ENCODE measurements around the gene WASHC4.

DNA sequence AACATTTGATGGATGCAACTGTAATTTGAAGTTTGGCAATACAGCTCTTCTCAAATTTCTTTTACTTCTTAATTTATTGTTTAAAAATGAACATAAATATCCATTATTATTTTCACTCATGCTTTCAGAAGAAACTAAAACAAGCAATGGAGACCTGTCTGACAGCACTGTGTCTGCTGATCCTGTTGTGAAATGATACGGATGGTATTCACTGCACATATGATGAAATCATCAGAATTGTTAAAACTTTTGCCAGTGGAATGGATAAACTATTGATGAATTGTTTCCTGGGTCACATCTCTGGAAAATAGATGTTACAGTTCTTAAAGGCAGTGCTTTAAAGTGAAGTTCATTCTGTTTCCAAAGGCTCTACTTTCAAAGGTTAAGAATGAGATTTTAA lies 59.2 kb downstream of the WASHC4 start:
- no peak for TF ChIP-seq CEBPB (IDR thresholded peaks at IDR 0.05; ENCODE audit: low read depth)
- TF ChIP-seq ZNF274 (IDR thresholded peaks at IDR 0.05; ENCODE audit: low read depth, low read length) = no peak
- TF ChIP-seq CTCF (IDR thresholded peaks at IDR 0.05 in 2 of 3, conservative IDR thresholded peaks at IDR 0.05 in 1 of 3; ENCODE audit: borderline replicate concordance in 1 of 3, insufficient read depth in 1 of 3, low read depth in 2 of 3, low read length in 2 of 3) = no peak
- no peak for TF ChIP-seq SIN3A (IDR thresholded peaks at IDR 0.05; ENCODE audit: low read depth)
- TF ChIP-seq POLR2A (IDR thresholded peaks at IDR 0.05; ENCODE audit: borderline replicate concordance, extremely low read depth, insufficient read depth, insufficient read length) = no peak
- TF ChIP-seq, protein P1, sequence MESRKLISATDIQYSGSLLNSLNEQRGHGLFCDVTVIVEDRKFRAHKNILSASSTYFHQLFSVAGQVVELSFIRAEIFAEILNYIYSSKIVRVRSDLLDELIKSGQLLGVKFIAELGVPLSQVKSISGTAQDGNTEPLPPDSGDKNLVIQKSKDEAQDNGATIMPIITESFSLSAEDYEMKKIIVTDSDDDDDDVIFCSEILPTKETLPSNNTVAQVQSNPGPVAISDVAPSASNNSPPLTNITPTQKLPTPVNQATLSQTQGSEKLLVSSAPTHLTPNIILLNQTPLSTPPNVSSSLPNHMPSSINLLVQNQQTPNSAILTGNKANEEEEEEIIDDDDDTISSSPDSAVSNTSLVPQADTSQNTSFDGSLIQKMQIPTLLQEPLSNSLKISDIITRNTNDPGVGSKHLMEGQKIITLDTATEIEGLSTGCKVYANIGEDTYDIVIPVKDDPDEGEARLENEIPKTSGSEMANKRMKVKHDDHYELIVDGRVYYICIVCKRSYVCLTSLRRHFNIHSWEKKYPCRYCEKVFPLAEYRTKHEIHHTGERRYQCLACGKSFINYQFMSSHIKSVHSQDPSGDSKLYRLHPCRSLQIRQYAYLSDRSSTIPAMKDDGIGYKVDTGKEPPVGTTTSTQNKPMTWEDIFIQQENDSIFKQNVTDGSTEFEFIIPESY (IDR thresholded peaks at IDR 0.05; ENCODE audit: extremely low read depth, insufficient replicate concordance, low read length) = no peak
- TF ChIP-seq CBX3 (IDR thresholded peaks at IDR 0.05; ENCODE audit: low read depth) = no peak
- no peak for TF ChIP-seq POLR2AphosphoS5 (IDR thresholded peaks at IDR 0.05; ENCODE audit: low read depth, low read length)
- TF ChIP-seq EZH2 (IDR thresholded peaks at IDR 0.05) = no peak
- no peak for TF ChIP-seq YY1 (IDR thresholded peaks at IDR 0.05; ENCODE audit: extremely low read depth, insufficient replicate concordance, low read depth, low read length)
- no peak for TF ChIP-seq TCF7L2 (IDR thresholded peaks at IDR 0.05; ENCODE audit: borderline replicate concordance, extremely low read depth, insufficient read depth, insufficient read length)

Measured in HCT116 (cell line).